Right lung (tissue), 5 donors: ENCODE results near the gene PISD. TPM values are rescaled to one million over a fixed set of nuclear protein-coding genes. Genes with fewer than 3 reads are reported as not detected.

ENCODE experiments used
- DNase-seq, 2 donors: peaks; one replicate each; pipeline ENCODE4 v3.0.0-alpha.2; 2013
- polyA plus RNA-seq, 5 donors: library from polyadenylated mRNA; unstranded; fragments of 120-200 nt; gene quantifications; one replicate each; pipeline versions ENCODE4 v1.2.1 to v1.2.3, GENCODE V29; 2013; ENCODE audit warnings: inconsistent platforms in 1 of 5, low replicate concordance in 1 of 5; ENCODE audit not compliant: insufficient read length in 5 of 5, insufficient read depth in 1 of 5

PISD gene
- polyA plus RNA-seq, 5 donors, result 21.4 to 27.8 (median 27.1) TPM

DNA sequence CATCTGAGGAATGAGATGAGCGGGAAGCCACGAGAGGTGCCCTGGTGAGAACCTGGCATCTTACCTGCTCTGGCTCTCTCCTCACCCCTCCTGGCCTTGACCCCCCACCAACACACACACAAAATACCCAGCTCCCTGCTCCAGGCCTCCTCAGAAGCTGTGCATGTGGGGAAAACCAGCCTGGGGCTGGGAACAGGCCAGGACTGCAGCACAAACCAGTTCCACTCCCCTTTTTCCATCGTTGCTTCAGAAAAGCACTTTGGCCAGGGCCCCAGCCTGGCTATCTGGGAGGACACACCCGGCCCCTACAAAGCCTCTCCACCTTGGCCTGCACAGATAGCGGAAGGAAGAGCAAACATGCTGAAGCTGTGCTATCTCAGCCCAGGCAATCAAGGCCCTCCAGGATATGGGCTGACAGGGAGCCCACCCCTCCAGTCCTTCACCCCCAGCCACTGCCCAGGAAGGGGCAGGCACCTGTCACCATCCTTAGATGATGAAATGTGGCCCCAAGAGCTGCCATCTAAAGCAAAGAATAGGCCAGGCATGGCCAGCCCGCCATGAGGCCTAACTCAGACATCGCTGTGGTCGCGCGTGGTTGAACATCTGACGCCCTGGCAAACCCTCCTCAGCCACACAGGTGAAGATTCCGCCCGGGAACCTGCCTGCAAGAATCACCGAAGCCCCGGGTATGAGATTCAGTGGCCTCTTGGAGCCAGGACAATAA lies 35.4 kb downstream of the PISD start:
- DNase-seq, result no peak

DNA sequence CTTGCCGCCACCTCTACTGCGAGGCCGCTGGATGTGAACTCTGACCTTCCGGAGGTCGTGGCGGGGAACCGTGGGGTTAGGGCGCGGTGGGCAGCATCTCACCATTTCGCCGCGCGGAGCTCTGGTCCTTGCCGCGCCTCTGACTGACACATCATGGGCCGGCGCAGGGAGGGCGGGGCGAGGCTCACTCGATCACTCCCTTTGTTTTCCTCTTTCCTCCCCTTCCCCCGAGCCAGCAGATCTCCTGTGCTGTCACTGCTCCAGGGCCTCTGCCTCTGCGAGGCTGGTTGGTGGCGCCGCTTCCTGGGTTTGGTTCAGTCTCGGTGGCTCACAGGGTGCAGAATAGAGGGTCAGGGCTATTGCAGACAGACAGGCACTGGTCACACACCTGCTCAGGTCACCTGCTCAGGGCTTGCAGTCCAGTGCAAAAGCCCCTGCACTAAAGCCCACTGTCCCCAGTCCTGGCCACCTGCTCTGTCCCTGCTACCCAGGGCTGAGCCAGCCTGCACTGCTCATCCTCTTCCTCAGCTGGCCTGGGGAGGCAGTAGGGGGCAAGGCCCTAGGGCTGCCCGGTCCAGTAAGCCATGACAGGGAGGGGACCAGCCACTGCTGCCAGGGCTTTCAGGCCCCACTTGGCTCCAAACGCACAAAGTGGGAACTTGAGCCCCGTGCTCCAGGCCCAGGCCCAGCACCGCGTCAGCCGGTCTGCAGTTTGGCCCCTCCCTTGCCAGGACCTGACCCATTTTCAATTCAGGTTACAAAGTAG lies 36.2 kb downstream of the PISD start:
- no peak for DNase-seq

DNA sequence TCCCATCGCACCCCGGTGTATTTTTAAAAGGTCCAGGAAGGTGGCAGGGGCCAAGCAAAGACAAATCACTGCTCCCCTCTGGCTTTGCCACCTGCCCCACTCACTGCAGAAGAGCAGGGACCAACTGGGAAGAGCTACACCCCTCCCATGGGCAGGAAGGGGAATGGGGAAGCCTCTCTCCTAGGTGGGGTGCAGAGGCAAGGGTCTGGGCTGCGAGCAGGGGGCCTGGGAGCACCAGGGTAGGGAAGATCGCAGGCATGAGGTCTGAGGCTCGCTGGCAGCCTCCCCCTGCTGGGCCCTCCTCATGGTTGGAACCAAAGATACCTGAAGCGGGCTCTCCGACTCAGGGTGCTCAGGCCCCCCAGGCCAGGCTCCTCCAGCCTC lies 36.8 kb downstream of the PISD start:
- no peak for DNase-seq

DNA sequence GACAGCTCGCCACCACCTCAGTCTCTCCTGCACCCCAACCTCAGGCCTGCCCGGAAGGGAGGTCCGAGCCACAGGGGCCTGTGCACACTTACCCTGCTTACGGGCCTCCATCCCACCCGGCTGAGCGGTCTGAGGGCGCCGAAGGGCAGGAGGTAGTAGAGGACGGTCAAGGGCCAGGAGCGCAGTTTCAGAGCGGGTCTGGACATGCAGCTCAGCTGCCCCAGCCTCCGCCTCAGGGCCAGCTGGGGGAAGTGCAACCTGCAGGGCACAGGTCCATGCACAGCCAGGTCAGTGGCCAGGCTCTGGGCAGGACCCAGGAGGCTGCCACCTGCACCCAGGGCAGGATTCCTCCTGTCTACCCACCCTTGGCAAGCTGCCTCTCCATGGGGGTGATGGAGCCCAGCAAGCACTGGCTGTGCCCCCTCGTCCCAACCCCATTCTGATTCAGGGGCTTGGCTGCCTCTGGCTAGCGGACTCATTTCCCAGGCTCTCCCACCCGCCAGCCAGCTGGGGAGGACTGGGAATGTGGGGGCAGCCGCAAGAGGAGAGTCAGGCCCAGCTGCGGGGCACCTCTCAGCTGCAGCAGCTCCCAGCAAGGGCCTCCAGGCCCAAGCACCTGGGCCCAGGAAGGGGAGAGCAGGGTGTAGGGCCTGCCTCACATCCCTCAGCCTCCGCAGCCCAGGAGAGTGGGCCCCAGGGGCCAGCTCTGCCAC lies 38.3 kb downstream of the PISD start:
- DNase-seq, result no peak

DNA sequence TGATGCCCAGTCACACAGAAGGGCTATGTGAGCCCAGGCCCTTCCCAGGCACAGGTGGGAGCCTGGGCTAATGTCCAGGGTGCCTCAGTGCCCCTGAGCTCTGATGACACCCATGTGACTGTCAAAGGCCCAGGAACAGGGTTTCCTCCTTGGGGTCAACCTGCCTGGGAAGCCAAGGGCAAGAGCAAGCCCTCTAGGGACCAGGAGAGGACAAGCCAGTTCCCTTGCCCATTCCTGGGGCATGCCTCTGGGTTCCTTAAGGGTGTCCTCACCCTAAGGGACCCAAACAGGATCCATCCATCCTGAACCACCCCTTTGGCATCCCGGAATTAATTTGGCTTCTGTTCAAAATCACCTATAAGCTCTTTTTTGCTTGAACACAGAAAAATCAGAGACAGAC lies 39.0 kb downstream of the PISD start:
- DNase-seq, result no peak

DNA sequence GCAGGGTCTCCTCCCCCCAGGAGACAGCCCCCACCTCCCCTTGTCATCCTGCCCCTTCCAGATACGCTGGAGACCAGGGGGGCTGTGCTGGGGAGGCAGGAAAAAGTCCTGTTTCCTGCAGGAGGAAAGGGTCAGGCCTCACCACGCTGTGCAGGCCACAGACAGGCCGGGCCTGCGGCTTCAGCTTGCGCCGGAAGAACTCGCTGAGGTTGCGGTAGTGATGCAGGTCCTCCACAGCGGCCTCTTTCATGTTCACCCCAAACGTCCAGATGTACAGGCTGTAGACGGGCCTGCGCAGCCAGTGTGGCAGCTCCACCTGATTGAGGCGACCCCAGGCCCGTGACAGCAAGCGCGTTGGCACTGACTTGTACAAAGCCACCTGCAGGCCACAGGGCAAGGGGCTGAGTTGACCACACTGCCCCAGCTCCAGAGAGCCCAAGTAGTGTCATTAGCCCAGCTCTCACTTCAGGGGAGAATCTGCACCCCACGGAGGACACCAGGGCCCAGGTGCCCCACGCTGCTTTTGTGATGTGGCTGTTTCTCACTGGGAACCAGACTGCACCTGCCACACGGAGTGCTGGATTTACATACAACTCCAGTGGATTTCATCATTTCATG lies 40.4 kb downstream of the PISD start:
- no peak for DNase-seq

DNA sequence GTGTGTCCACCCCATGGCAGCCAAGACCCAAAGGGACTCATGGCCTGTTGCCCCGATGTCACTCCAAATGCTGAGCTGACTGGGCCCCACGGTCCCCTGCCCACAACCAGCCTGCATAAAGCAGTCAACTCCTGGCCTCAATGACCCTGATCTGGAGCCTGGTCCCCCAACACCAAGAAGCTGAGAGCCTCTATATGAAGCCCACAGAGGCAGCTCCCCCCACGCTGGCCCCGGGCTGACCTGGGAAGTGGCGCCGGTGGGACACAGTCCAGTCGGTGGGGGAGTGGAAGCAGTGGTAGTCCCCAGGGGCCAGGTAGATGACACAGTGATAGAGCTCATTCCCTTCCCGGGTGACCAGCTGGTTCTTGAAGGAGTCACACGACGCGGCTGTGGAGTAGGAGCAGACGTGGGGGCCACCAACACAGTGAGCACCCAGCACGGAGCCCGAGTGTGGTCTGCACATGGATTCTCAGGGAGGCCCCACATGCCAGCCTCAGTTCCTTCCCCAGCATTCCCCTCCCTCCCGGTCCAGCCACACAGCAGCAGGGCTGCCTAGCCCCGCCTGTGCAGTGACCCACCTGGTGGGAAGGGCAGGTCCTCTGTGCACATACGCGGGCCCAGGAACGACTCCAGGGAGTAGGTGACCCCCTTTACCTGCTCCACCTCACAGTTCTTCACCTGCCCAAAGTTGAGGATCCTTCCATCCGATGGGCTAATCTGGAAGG lies 41.1 kb downstream of the PISD start:
- no peak for DNase-seq

DNA sequence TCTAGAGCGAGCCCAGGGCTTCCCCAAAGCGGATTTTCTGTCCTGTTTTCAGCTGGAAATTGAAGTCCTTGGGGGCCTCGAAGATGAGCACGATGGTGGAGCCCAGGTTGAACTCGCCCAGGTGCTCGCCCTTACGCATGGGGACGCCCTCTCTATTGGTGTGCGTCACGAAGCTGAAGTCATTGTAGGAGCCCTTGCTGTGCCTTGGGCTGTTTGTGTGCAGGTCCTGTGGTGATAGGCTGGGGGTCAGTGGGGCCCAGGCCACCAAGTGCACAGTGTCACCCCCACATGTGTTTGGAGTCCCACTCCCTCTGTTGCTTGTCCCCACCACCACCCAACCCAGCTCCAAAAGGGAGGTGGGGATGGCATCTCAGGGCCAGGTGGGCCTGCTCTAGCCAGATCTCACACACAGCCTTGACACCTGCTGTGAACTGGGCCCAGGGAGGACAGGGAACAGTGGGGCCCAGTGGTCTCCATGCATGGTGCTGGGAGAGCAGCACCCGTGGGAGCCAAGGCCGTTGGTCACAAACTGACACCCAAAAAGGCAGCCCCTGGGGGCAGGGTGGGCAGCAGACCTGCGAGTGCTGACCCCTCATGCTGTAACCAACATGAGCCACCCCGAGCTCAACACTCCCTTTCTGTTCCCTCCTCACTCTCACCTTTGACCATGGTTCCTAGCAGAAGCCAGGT lies 42.3 kb downstream of the PISD start:
- no peak for DNase-seq

DNA sequence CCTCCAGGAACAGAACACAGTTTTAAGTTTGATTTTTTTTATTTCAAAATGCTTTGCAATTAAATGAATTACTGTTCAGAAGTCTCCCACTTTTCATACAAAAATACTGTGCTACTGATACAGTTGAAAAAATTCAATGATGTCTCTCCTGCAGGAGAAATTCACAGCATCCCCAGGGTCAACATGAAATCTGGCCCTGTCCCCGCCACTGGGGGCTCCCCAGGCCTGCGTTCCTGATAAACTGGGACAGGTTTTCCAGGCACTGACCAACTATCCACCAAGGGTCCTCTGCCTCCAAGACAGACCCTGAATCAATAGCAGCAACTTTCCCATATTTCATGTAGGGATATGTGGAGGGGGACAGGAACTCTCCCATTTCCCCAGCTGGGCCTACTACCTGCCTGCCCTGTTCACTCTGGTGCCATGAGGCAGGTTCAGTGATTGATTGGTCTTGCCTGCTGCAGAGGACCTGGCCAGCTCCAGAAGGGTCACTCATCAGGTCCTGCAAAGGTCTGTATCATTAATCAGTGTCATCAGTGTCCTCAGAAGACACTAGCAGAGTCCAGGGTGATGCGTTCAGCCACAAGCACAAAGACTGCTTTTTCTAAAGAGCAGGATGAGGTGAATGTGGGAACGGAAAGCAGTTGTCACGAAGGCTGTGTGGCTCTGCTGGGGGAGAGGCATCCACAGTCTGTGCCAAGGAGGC lies 43.4 kb downstream of the PISD start:
- DNase-seq, result no peak

DNA sequence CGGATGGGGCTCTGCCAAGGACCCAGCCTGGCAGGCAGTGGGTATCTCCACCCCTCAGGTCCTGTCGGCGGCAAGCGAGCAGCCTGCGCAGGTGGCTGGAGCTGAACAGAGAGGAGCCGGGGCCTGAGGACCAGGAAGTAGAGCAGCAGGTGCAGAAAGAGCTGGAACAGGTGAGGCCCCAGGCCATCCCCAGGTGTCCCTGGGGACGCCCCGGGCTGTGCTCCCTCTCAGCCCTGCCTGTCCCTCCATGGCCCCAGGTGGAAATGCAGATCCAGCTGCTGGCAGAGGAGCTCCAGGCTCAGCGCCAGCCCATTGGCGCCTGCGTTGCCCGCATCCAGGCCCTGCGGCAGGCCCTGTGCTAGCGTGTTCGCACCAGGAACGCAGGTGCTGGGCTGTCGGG lies 44.0 kb downstream of the PISD start:
- DNase-seq, result no peak

DNA sequence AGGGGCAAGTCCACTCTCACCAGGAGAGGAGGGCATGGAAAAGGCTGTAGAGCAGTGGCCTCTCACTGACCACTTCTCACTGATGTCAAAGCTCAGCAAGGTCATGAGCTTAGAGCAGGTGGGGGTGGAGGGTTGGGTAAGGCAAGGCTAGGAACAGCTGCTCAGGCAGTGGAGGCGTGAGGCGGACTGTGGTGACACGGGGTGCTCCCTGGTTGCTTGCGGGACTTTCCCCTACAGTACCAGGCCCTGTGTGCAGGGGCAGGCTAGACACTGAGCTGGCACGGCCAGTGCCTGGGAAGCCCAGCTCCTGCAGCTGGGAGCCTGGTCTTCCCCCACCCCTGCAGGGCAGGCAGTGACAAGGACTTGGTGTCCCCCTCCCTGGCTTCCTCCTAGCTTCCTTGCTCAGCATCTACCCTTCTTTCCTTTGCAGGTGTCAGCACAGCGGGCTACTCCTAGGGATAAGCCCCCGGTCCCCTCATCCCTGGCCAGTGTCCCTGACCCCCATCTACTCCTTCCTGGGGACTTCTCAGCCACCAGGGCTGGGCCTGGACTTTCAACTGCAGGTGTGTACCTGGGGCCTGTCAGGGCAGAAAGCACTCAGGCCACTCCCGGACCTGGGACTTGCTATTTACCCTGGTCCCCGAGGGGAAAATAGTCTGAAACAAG lies 45.6 kb downstream of the PISD start:
- DNase-seq, result no peak

DNA sequence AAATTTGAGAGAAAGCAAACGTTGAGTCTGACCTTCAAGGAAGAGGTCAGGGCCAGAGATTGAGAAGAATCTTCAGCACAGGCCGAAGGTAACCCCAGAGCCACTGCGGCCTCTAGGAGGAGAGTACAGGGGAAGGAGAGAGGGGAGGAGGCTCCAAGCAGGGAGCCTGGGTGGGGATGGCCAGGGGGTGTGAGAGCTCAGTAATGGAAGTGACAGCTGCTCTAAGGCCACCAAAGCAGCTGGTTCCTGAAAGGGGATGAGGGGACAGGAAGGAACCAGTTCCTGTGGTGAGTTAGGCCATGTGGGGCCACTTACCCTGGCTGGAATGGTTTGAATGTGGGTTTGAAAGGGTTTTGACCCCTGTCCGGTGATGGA lies 46.1 kb downstream of the PISD start:
- DNase-seq, result no peak

DNA sequence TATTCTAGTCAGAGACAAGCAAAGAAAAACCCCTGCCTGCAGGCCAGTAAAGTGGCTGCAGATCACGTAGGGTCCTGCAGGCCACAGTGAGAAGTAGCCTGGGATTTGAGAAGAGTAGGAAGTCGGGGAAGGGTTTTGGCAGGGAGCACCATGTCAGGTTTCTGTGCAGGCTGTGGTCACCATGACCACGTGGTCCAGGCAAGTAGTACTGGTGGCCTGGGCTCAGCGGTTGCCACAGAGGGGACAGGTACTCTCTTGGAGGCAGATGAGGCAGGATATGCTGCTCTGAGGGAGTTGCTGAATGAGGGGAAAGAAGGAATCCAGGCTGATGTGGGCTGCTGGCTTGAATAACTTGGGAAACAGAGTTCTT lies 46.5 kb downstream of the PISD start:
- no peak for DNase-seq

DNA sequence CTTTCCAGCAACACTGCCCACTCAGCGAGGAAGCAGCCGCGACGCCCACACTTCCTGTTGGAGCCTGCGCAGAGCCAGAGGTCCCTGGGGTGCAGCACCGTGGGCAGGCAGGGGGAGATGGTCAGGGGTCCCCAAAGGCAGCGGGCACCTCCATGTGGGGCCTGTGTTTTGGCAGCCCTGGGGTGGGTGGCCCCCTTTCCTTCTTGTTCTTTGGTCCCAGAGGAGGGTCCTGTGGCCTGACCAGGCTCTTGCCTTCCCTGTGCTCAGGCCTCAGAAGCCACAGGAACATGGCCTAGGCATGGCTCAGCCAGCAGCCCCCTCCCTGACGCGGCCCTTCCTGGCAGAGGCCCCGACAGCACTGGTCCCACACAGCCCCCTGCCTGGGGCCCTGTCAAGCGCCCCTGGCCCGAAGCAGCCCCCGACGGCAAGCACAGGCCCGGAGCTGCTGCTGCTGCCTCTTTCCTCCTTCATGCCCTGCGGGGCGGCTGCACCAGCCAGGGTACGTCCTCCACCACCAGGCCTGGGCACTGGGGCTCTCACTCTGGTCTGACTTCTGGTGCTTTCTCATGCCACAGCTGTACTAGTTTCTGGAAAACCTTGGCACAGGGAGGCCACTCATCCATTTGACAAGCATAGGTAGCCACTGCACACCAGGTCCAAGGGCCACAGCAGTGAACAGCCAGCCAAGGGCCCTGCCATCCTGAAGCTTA lies 47.1 kb downstream of the PISD start:
- no peak for DNase-seq

DNA sequence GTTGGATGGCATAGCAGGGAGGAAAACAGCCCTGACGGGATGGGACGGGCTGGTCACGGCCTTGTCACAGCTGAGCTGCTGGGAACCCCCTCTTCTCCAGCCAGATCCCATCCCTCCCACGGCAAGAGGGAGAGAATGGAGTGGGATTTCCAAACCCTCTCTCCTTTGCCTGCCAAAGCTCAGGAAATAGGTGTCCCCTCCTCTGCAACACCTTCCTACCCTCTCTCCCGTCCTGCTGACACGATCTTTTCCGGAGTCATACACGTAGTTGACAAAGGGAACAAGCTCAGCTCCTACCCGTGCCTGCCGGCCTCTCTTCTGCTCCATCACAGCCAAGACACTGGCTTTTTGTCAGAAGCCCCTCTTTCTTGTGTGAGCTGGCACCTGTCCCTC lies 48.1 kb downstream of the PISD start:
- DNase-seq, result no peak

DNA sequence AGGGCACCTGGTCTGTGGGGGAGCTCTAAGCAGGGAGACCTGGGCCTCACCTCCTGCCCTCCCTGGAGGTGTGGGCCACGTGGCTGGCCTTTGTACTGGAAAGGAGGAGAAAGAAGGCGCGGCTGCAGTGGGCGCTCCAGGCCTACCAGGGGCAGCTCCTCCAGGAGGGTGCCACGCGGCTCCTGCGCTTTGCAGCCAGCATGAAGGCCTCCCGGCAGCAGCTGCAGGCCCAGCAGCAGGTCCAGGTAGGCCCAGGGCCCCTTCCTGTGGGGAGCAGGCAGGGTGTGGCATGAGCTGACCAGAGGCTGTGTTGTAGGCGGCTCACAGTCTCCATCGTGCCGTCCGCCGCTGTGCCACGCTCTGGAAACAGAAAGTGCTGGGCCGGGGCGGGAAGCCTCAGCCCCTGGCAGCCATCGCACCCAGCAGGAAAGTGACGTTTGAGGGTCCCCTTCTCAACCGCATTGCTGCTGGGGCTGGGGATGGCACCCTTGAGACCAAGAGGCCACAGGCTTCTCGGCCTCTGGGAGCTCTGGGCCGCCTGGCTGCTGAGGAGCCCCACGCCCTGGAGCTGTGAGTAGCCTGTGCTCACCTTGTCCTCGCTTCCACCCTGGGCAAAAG lies 48.6 kb downstream of the PISD start:
- DNase-seq, result no peak

DNA sequence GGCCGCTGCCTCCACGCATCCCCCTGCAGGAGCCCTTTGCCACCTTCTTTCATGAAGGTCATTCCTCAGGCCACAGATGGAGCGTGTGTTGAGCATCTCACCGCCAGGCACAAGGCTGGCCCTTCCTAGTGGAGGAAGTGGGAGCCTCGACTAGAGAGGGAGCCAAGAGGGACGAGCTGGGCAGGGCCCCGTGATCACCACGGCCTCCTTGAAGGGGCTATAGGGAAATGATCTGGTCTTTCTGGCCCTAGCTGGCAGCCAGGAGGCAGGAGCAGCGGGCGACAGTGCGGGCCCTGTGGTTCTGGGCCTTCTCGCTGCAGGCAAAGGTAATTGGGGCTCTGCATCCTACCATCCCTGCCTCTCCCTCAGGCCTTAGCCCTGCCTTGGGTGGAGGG lies 49.1 kb downstream of the PISD start:
- DNase-seq, result no peak

DNA sequence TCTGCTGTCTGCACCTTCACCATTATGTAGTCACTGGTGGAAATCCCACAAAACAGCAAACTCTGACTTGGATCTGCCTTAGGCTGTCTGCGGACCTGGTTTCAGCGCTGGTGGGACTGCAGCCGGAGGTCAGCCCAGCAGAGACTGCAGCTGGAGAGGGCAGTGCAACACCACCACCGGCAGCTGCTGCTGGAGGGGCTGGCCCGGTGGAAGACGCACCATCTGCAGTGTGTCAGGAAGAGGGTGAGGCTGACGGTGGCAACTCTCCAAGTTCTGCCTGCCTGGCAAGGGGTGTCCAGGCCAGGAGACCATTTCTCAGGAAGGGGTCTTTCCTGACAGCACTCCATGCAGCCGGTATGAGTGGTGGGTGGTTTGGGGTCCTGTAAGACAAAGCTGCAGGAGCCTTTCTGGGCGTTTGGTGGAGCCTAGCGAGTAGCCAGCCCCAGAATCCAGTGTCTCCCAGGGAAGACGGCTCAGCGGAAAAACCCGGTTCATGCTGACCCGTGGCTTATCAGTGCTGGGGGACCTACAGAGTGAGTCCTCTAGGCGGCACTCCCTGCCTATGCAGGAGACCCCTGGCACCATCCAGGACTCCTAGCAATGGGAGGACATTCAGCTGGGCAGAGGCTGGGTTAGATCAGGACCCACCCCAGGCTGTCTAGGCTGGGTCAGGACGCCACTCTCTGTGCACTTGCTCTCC lies 50.8 kb downstream of the PISD start:
- peak; percentile 29 to 51 for DNase-seq
